Embryonic facial prominence (tissue), 1 donor: ENCODE measurements around the gene DACH2.
A peak's percentile ranks its signal among the peaks of the same experiment; 100 is the strongest.
"Not testable (repeated sequence)": the region's sequence is repeated elsewhere in the genome, so short reads cannot be mapped to it uniquely, and the experiment has no call there.

Experiments used
- DNase-seq: peaks from one replicate; pipeline ENCODE4 v3.0.0-alpha.2; 2016; ENCODE audit errors: extremely low spot score

The DACH2 gene

DNA sequence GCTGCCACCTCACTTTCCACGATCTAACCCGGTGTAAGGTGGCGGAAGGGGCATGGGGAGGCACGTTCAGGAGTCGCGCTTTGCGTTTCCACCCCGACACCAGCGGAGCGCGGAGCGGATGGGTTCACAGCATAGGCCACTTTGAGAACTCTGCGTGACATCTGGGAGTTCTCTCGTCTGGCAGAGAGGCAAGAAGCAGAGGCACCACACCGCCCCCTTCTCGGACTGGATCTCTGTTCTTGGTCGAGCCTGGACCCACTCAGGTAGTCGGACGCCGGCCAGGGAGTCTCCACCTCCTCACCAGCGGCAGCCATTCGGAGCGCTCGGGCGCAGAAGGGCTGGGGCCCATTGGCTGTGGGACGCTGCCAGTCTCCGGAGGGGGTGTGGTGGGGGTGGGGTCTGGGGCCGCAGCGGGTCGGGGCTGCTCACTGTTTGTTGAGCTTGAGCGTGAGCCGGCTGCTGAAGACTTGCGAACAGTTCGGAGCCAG is at the start of gene DACH2:
Gene DACH2 (plus strand): TSS at position 428 of the 488 bp plus-strand sequence.
- peak; percentile 43 for DNase-seq

DNA sequence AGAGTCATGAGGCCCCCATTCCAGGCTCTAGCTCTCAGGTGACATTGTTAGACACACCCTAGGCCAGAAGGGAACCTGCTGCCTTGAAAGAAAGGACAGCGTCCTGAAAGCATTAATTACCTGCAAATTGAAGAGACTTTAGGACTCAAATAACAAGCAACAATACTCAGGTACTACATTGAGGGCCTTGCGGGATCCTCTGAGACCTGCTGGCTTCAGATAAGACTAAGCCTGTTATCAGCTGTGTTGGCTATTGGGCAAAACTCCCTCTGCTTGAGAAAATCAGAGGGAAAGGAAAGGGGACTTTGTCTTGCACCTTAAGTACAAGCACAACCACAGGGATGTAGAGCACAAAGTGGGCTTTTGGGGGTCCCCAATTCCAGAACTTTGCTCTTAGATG is 45.9 kb upstream of the DACH2 start:
- DNase-seq: no peak

DNA sequence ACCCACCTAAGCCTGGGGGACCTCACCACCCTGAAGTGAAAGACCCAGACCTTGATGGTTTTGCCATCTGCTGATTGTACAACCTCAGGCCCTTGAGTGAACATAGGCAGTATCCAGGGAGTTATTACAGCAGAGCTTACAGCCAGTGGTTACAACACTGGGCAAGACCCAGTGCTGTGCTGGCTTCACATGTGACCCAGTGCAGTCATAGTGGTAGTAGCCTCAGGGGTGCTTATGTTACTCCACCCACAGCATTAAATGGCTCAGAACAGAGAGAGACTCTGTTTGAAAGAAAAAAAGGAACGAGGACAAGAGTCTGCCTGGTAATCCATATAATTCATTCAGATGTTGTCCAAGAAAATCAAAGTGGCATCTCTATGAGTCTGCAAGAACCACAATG is 45.2 kb upstream of the DACH2 start:
- DNase-seq: no peak

DNA sequence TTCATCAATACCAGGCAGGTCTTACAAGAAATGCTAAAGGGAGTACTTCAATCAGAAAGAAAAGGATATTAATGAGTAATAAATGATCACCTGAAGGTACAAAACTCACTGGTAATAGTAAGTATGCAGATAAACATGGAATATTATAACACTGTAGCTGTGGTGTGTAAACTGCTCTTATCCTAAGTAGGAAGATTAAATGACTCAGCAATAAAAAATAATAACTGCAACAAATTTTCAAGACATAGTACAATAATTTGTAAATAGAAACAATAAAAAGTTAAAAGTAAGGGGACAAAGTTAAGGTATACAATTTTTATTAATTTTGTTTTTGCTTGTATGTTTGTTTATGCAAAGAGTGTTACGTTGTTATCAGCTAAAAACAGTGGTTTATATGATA is 43.7 kb upstream of the DACH2 start:
- DNase-seq: no peak

DNA sequence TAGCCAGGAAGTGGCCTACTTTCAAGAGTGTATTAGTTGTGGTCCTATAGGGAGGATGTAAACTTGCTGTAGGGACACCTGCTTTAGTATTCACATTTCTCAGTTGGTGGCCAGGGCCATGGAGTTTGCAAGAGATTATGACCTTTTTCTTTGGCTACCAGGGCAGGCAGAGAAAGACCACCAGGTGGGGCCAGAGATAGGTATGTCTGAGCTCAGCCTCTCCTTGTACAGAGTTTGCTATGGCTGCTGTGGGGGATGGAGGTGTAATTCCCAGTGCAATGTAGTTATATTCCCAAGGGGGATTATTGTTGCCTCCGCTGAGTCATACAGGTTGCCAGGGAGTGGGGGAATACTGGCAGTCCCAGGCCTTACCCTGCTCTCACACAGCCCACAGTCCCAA is 26.3 kb upstream of the DACH2 start:
- no peak for DNase-seq

DNA sequence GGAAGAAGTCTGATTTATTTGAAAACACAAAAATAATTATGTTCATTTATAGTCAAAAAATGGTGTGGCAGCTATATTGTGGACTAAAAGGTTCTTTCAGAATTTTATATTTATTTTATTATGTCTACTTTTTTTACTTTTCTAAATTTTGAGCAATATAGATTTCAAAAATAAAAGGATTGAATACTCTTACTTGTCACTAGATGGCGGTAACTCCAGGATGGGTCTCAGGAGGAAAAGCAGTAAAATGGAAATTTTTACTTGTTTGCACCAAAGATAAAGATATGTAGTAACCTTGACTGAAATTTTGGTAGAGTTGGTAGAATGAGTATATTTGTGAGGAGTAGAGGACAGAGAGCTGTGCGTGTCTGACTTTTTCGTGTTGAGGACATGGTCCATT is 14.5 kb upstream of the DACH2 start:
- no peak for DNase-seq

DNA sequence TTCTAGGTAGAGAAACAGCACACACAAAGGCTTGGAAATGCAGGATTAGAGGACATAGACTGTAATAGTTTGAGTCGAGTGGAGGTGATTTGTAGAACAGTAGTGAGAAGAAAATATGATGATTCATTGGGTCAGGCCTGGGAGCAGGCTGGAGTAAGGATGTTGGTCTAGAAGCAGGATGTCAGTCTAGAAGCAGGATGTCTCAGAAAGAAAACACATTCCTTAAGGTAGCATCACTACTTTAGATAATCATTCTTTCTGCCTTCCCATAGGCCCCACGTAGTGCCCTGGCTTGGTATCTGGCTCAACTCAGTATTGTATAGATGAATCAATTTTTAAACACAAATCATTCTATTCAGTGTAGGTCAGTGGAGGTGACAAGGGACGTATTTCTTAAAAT is 11.2 kb upstream of the DACH2 start:
- no peak for DNase-seq

DNA sequence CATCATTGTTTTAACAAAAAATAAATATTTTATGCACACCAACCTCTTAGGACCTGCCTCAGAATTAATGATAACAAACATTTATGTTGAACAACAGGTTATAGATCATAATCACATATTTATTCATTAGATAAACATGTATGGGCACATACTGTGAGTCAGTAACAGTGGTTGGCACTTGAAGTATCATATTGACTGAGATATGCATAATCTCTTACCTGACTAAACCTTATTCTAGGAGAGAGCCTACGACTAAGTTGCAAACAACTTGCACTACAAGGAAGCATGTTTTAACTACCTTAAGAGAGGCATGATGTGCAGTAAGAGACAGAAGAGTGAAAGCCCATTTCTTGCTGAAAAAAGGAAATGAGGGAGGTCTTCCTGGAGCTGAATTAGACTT is 6.5 kb upstream of the DACH2 start:
- DNase-seq: no peak

DNA sequence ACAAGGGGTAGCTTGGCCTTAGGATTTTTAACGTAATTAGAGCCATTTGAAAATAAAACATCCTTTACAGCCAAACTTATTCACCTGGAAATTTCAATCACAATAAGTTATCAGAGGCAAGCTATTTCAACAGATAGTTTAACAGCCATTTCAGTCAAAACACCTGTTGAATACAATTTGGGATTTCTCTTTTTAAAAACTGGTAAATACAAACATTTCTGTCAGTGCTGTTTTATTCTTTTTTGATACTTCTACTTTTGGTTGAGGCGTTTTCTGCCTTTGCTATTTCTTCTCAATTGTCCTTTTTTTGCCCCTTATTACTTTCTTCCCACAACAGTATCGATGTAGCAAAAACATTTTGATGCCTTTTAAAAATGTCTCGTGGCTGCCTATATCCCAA is 2.1 kb upstream of the DACH2 start:
- DNase-seq: no peak

DNA sequence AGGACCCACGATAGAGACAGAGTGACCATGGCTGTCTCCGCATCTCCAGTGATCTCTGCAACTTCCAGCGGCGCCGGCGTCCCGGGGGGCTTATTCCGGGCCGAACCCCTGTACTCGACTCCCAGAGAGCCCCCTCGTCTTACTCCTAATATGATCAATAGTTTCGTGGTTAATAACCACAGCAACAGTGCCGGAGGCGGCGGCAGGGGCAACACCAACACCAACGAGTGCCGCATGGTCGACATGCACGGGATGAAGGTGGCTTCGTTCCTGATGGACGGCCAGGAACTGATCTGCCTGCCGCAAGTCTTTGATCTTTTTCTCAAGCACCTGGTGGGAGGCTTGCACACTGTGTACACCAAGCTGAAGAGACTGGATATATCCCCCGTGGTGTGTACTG is 343 bp downstream of the DACH2 start:
- no peak for DNase-seq

DNA sequence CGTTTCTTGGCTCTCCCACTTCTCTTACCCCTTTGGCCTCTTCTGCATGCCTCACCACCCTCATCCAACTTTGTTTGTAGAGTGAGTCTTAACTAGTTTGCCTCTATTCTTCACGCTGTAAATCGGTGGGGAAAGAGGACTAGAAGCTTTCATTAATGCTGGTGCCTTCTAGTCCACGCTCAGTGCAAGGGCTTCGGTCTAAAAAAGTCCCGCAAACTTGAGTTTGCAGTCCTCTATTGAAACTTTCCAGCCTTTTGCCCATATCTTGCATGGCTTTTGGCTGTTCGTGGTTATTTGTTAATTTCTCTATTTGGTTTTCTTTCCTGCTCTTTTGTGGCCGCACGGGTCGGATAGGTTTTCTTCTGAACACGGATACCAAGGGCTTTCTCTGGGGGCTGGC is 868 bp downstream of the DACH2 start:
- DNase-seq: no peak

DNA sequence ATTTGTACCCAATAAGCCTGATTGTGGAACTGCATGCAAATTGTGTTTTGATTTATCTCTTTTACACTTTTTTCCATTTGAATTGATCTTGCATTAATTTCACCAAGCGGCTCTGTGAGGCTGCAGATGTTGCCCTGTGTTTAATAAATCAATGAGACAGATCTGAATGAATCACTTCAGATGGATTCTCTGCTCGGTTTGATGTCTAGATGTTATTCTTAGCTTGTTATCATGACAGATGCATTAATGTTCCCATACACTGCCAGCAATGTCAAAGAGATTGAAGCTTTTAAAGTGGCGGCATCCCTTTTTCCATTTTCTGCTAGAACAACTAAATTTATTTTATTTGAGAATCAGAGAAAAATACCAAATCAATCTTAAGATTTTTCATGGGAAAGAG is 6.3 kb downstream of the DACH2 start:
- DNase-seq: no peak

DNA sequence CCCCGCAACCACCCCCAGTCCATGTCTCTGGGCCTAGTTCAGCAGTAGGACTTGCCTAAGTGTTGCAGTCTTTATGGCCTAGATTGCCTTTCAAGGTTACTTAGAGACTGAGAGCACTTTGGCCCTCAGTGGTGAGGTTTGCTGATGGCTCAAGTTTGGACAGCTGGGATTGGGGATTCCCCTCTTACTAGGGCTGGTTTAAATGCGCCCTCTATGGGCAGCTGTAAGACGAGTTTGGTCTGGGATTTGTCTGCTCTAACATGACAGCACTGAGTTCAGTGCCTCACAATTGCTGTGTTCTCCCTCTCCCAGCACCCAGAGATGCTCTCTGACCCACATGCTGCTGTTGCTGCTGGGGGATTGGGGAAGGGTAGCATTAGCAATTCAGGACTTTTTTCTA is 23.1 kb downstream of the DACH2 start:
- DNase-seq: no peak

DNA sequence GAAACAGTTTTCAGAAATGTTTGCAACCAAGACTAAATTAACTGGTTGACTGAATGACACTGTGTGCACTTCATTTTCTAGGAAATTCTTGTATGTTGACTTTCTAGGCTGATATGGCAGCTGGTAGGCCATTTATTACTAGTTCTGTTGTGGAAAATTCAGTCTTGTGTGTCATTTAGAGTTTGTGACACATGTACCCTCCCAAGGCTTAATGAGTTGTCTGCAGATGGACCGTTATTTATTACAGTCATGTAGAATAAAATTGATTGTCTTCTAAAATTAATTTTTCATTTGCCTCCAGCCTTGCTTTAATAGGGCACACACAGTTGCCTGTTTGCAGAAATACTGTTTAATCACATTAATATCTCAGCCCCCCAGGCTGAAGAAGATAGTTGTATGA is 30.7 kb downstream of the DACH2 start:
- DNase-seq: no peak

DNA sequence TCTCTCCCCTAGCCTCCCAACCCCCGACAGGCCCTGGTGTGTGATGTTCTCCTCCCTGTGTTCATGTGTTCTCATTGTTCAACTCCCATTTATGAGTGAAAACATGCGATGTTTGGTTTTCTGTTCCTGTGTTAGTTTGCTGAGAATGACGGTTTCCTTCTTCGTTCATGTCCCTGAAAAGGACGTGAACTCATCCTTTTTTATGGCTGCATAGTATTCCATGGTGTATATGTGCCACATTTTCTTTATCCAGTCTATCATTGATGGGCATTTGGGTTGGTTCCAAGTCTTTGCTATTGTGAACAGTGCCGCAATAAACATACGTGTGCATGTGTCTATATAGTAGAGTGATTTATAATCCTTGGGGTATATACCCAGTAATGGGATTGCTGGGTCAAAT is 33.1 kb downstream of the DACH2 start:
- DNase-seq: not testable (repeated sequence)

DNA sequence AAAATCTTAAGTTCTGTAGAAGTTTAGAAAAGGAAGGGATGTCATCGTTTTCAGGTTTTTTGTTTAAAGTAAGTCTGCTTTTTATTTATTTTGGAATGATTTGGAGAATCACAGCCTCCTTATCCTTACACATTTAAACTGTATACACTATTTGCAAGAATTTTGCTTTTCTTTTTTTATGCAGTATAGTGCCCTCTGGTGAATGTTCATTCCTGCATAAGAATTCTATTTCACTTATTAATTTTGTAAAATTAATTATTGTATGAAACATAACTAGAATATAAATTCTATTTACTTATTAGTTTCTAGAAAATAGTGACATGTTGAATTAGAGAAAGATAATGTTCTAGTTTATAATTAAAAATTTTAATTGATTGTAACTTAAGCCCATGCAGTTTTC is 44.6 kb downstream of the DACH2 start:
- no peak for DNase-seq

DNA sequence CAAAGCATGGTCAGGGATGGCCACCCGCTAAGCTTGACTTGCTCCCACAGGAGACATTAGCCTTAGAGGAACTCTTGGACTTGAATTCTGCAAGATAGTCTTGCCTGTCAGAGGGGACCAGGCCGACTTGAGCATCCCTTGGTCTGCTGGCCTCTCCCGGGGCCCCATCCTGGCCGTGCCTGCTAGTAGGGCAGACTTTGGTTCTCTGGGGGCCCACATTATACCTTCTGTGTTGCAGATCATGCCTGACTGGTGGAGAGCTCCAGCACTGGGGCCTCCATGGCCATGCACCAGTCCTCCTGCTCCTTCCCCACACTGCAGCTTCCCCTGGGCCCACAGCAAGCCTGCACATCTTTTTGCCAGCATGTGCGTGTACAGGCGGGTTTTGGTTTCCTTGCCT is 46.5 kb downstream of the DACH2 start:
- DNase-seq: no peak

DNA sequence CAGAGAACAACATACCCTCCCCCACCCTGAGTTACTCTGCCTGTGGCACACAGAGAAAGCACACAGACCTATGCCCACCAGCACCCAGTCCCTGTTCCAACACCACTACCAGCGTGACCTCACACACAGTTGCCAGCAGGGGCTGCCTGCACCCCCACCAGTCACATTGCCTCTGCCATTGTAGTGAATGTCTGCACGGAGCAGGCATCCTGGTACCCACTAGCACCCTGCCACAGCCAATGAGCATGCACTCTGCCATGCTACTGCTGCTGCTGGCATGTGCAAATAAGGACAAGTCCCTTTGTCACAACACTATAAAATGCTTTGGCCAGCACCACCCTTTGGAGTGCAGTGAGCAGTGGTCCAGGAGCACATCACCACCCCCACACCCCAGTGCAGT is 47.1 kb downstream of the DACH2 start:
- DNase-seq: no peak

DNA sequence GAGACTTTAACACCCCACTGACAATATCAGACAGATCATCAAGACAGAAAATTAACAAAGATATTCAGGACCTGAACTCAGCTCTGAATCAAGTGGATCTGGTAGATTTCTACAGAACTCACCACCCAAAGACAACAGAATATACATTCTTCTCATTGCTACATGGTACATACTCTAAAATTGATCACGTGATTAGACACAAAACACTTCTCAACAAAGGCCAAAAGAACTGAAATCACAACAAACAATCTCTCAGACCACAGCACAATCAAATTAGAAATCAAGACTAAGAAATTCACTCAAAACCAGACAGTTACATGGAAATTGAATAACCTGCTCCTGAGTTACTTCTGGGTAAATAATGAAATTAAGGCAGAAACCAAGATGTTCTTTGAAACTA is 49.6 kb downstream of the DACH2 start:
- no peak for DNase-seq

DNA sequence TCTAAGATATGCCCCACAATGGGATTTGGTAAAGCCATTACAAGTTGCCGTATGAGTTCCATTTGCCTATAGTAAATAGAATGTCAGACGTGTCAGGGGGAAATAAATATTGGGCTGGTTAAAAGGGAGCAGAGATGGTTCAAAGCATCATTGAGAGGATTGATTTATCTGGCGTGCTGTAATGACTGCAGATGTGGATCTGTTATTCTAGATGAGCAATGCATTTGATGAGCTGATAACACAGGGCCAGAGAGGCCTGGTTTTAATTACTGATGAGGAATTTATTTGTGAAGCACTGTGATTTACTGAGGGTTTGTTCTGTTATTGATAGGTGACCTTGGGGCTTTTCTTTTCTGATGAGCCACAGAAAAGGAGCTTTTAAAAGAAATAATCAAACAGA is 62.5 kb downstream of the DACH2 start:
- DNase-seq: no peak

DNA sequence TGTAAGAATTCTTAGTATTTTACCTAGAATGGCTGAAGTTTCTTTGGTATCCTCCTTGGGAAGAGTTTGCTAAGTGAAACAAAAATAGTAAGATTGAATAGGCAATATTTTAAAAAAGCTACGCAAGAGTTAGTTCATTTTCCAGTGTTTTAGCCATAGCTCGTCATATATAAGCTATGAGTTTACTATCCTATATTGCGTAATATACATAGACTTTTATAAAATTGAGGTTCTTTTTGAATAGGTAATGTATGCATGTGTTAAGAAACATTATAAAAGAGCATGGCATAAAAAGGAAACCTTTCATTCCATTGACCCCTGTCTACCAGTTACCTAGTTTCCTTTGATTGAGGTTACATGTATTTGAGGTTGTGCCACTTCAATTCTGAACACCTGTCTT is 67.0 kb downstream of the DACH2 start:
- no peak for DNase-seq

DNA sequence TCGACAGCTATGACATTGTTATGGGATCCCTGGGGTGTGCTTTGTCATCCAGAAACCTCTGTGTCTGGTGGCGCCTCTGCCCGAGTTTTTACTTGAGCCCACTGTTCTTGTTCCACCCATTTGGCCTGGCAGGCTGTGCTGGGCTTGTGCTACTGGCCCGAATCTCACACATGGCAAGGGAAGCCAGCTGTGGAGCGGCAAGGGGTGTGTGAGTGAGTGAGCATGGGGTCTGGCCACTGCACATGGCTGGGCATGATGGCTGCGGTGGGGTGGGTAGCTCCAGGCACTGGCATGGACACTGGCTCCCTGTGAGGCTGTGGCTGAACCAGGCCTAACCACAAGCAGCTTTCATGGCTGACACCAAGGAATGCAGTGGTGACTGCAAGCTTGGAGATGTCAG is 89.2 kb downstream of the DACH2 start:
- no peak for DNase-seq

DNA sequence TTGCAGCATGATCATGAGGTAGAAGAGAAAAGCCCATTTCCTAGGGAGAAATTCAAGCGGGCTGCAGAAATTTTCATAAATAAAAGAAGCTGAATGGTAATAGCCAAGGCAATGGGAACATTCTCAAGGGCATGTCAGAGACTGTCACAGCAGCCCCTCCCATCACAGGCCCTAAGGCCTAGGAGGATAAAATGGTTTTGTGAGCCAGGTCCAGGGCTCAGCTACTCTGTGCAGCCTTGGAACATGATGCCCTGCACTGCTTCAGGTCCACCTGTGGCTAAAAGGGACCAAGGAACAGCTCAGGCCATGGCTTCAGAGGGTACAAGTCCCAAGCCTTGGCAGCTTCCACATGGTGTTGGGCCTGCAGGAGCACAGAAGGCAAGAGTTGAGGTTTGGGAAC is 93.3 kb downstream of the DACH2 start:
- DNase-seq: no peak

DNA sequence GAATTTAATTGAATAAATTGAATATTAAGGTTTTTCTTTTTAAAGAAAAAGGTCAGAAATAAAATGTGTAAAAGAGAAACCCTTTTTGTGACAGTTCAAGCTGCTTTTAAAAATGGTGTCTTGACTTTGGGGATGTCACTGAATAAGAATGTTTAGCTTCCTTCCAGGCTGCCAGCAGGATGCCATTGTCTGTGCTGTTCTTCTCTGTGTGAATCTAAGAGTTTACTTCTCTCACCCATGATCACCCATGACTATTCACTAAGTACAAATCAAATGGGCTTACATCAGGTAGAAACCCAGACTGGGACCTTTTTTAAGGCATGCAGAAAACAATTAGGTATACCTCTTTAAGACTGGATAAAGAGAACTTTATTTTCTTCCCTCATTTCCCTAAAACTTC is 115.3 kb downstream of the DACH2 start:
- DNase-seq: no peak

DNA sequence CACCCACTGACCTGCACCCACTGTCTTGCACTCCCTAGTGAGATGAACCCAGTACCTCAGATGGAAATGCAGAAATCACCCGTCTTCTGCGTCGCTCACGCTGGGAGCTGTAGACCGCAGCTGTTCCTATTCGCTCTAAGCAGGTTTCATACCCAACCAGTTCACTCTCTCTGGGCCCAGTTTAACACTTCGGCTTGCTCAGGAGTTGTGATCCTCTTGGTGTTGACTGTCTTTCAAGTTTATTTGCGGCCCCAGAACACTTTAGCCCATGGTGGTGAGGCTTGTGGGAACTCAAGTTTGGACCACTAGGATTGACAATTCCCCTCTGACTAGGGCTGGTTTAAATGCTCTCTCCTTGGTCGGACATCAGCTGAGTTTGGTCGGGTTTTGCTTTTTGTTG is 147.0 kb downstream of the DACH2 start:
- no peak for DNase-seq
